GM19193 (cell line): Measurements from ENCODE around the gene TSC22D1.

Experiments
- POLR2A ChIP-seq: IDR thresholded peaks from 4 replicates; pipeline ENCODE4 v1.6.1; 2011; ENCODE audit not compliant: insufficient read depth, insufficient read length; ENCODE audit errors: extremely low read depth

Gene TSC22D1

GRCh38 chr13:44433863-44434765 lies 142.0 kb downstream of the TSC22D1 start:
- TF ChIP-seq POLR2A = no peak

- no peak for TF ChIP-seq POLR2A
Measured at GRCh38 chr13:44432650-44433049, 143.5 kb downstream of the TSC22D1 start.

- TF ChIP-seq POLR2A = no peak
Measured at GRCh38 chr13:44431150-44431549, 145.0 kb downstream of the TSC22D1 start.

- no peak for TF ChIP-seq POLR2A
Measured at GRCh38 chr13:44429311-44429710, 146.8 kb downstream of the TSC22D1 start.

- TF ChIP-seq POLR2A = no peak
Measured at GRCh38 chr13:44426461-44426860, 149.7 kb downstream of the TSC22D1 start.

- no peak for TF ChIP-seq POLR2A
Measured at GRCh38 chr13:44425815-44426078, 150.4 kb downstream of the TSC22D1 start.

- no peak for TF ChIP-seq POLR2A
Measured at GRCh38 chr13:44425041-44425814, 150.9 kb downstream of the TSC22D1 start.

GRCh38 chr13:44423824-44424223 lies 152.3 kb downstream of the TSC22D1 start:
- no peak for TF ChIP-seq POLR2A

- TF ChIP-seq POLR2A = no peak
Measured at GRCh38 chr13:44422755-44423643, 153.1 kb downstream of the TSC22D1 start.

GRCh38 chr13:44421853-44422525 lies 154.1 kb downstream of the TSC22D1 start:
- TF ChIP-seq POLR2A = no peak

- no peak for TF ChIP-seq POLR2A
Measured at GRCh38 chr13:44420376-44421220, 155.5 kb downstream of the TSC22D1 start.

- TF ChIP-seq POLR2A = no peak
Measured at GRCh38 chr13:44417876-44418275, 158.3 kb downstream of the TSC22D1 start.

- TF ChIP-seq POLR2A = no peak
Measured at GRCh38 chr13:44417446-44417845, 158.7 kb downstream of the TSC22D1 start.

GRCh38 chr13:44416744-44417143 lies 159.4 kb downstream of the TSC22D1 start:
- TF ChIP-seq POLR2A = no peak
